Epidermal melanocyte (primary cell): ENCODE results near the gene ALDH1A2.
"Not testable (repeated sequence)": the region's sequence is repeated elsewhere in the genome, so short reads cannot be mapped to it uniquely, and the experiment has no call there.

Source experiments
- DNase-seq: peaks from one replicate; pipeline ENCODE4 v3.0.0; 2011; ENCODE audit warnings: low spot score; ENCODE audit not compliant: insufficient read length

Gene ALDH1A2

DNA sequence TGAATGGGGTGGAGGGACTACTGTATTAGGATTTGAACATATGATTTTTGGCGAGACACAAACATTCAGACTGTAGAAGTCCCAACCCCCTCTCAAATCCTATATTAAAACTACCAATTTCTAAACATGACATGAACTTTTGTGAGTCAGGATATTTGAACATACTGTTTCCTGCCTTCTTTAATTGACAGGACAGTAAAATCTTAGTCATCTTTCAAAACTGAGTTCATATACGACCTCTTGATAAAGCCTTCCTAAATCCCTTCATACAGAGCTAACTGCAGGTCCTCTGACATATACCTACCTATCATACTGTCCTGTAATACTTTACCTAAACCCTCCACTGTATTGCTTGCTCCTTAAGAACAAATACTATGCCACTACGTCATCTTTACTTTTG, 23.5 kb downstream of the ALDH1A2 start:
- DNase-seq, result no peak

DNA sequence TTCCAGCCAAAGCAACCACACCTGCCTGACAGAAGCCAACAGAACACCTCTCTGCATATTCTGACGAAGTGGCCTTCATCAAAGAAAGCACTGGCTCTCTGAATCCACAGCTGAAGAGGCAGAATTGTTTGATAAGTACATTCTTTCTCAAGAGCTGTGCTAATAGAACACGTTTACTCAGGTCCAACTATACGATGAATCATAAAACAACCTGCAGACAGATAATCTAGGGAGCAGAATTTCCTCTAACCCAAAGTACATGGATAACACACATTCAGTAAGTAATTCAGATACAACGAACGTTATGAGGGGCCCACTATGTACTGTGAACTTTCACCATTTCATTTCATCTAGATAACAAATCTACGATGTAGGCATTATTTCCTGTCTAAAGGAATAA, 25.4 kb downstream of the ALDH1A2 start:
- no peak for DNase-seq

DNA sequence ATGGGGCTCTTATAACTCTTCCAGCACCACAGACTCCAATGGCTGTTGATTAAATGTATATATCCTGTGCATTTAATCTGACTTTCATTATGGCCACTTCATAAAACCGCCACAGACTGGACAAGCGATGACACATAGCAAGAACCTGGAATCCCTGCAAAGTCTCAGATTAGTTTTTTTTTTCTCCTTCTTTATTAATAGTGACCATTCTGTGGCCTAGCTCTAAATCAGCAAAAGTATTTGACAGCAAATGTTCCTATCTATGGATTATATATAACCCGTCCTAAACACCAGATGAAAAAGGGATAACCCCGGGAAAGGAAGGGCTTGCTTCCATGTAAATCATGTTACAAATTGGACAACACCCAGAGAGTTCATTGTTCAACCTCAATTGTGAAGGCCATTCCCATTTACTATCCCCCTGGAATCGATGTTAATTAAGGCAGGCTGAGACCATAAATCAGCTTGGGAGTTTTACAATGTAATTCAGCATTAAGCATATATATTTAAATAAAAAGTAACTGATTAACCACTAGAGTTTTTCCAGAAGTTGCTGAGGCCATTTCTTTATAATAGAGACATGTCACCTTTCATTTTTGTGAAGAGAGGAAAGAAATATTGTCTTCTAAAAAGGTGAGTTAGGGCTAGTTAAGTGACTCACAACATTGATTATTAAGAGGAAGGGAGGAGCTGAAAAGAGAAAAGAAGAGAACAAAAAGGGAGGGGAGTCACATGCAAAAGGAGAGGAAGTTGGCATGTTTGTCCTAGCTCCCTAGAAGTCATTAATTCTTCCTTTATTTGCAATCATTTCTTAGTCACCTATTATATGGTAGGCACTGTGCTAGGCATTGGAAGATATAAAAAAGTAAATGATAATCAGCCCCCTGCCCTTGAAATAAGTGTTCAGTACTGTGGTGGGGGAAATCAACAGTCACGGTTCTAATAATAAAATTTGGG, 26.2 kb downstream of the ALDH1A2 start:
- DNase-seq, result no peak

DNA sequence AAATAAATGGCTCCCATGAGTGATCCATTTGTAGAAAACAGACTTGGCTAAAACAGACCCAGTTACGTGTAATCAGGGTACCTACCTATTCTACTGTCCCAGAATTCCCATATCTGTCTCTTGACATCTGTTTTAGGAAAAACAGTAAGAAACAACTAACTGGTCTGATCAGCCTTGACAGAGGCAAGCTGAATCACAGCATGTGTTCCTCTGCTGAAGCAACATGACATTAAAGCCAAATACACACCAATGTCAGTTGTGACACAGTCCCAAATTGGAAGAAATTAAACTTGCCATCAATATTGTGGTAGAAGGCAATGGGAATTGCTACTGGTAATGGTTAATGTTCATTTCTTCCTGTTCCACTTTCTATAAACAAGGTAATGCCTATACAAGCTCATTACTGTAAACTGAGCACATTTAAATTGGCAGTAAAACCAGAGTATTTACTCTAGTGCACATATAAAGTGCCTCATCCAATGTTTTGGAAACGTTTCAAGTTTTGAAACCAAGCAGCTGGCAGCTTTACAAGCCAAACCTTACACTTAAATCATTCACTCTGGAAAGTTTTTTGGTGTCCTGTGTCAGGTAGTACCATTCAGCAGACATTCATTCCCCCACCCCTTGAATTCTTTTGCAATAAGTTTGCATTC, 27.0 kb downstream of the ALDH1A2 start:
- DNase-seq, result peak; percentile 18

GRCh38 chr15:58037723-58038301, 27.7 kb downstream of the ALDH1A2 start:
- no peak for DNase-seq

DNA sequence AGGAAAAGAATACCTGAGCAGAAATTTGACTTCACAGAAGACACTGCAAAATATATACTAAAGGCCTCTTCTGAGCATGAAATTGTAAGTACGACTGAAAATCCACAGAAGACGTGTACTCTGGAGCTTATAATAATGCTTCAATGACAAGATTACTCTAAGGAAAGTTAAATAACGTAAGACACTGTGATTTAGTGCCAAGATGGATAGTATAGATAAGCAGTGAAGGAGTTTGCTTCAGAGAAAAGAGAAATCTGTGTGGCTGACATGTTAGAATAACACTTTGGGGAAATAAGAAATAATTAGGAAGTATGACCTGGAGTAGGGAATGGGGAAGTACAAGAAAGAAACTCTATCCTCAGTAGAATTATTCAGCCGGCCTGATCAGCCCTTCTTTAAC, 28.9 kb downstream of the ALDH1A2 start:
- DNase-seq, result no peak

- DNase-seq, result not testable (repeated sequence)
Measured at GRCh38 chr15:58028392-58028791, 37.1 kb downstream of the ALDH1A2 start.

- no peak for DNase-seq
Measured at GRCh38 chr15:58026552-58026951, 39.0 kb downstream of the ALDH1A2 start.

GRCh38 chr15:58026051-58026450, 39.5 kb downstream of the ALDH1A2 start:
- DNase-seq, result no peak

DNA sequence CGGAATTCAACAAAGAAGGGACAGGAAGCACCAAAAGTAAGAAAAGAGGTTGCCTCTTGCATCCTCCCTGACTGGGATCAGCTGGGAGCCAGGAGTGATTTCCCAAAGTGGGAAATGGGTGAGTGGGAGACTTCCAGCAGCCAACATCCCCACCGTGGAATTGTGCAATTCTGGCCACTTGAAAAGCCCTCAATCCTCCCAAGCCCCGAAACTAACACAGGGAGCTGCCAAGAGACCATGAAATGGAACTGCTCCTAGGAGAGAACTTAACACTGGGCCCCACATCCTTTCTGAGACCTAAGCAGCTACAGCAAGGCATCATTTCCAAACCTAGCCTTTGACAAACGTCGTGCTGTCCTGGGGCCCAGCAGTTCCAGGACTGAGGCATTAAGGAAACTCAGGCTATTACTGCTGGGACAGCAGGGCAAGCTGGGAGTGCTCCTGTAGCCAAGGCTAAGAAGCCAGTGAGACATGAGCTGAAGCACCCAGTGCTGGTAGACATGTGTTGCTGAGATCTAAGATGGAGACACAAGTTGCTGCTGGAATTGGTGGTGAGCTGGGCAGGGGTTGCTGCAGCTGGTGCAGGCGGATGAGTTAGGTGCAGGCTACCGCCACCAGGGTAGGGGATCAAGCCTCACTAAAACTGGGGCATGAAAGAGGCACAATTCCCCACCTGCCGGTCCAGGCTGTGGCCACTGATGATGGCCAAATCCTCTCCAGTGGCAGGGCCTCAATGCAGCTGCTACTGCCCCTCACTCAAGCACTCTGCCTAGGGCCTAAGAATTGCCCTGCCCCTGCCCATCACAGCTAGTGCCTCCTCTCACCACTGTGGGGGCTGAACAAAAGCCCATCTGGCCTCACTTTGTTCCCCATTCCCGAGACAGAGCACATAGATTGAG, 43.9 kb downstream of the ALDH1A2 start:
- DNase-seq, result no peak

DNA sequence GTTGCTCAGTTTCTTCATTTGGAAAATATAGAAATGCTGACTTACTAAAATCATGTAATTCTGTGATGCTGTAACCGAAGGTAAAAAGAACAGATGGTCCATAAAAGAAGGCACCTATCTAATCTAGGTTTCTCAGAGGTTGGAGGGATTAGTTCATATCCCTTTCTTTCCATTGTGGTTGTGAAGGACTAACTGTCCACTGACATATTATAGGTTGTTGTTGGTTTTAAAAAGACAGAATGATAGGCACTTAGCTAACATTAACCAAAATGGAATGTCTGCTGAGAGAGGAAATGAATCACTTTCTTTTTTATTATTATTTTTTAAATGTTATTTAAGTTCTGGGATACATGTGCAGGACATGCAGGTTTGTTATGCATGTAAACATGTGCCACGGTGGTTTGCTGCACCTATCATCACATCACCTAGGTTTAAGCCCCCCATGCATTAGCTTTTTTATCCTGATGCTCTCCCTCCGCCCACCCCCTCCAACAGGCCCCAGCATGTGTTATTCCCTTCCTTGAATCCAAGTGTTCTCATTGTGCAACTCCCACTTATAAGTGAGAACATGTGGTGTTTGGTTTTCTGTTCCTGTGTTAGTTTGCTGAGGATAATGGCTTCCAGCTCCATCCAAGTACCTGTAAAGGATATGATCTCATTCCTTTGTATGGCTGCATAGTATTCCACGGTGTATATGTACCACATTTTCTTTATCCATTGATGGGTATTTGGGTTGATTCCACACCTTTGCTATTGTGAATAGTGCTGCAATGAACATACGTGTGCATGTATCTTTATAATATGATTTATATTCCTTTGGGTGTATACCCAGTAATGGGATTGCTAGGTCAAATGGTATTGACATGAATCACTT, 45.8 kb downstream of the ALDH1A2 start:
- no peak for DNase-seq

DNA sequence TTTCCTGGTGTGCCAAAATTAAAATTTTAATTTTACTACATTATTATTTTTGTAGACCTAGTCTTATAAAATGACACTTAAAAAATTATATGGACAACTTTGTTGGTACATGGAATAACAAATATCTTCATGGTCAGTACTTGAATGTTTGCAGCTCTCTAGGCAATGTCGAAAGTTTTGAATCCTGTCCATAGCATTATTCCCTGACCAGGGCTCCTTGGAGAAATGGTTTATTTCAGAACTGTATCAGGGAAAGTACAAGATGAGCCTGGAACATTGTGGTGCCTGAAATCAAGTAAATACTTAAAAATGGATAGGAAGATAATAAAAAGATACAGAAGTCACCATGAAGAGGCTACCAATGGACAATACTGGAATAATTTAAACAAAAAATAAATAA, 47.6 kb downstream of the ALDH1A2 start:
- DNase-seq, result no peak

- no peak for DNase-seq
Measured at GRCh38 chr15:58016581-58017175, 48.8 kb downstream of the ALDH1A2 start.

DNA sequence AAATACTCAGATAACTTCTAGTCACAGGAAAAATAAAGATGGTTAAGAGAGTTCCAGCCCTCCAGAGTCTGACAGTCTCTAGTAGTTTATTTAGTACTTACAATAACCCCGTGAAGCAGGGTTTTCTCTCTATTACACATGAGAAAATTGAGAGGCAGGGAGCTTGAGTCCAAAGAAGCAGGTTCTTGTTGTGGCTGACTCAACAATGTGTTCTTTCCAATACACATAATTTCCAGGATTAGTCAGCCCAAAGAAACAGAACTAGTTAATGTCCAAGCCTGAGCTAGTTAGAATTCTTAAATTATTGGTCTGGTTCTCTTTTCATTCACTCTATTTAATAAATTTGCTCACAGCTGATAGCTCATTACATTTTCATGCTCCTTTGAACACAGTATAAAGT, 49.9 kb downstream of the ALDH1A2 start:
- no peak for DNase-seq

- DNase-seq, result no peak
Measured at GRCh38 chr15:58014470-58014869, 51.0 kb downstream of the ALDH1A2 start.

DNA sequence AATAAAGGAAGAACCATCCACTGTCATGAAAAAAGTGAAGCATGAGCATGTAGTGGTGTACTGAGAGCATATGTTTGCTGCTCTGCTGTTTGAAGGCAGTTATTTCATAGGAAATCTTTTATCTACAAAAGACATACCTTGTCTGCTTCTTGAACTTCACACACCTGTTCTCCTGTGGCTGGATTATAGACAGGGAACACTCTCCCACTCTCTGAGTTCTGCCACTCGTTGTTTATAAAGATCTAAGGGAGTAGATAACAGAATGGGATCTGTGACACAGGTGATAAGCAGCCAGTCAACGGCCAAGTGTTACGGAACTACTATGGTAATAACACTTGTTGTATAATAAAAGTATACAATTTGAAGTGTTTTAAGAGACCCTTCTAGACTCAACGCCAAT, 51.5 kb downstream of the ALDH1A2 start:
- no peak for DNase-seq

- DNase-seq, result no peak
Measured at GRCh38 chr15:58010983-58011382, 54.5 kb downstream of the ALDH1A2 start.

DNA sequence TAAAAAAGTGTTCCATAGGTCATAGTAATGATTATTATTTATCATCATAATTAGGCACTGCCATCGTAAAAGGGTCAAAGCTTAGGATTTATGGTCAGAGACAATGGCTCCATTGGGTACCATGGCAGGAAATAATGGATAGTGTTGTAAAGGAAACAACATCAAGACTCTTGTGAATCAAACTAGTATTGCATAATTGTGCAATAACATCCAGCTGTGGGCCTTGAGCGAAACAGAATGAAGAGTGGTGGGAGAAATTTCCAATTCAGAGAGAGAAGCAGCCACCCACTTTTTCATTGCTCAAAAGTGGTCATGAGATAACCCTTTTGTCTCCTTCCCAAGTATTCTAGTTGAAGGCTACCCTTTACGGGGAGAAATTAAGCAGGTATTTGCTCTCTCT, 61.7 kb downstream of the ALDH1A2 start:
- DNase-seq, result no peak

GRCh38 chr15:58002338-58003126, 63.0 kb downstream of the ALDH1A2 start:
- DNase-seq, result no peak
